OCI-M2 (cell line): Measurements from ENCODE around the gene SYTL2.

Experiments
- DNase-seq: peaks from one replicate; lab custom pipeline; 2025; ENCODE audit not compliant: unreplicated experiment; lab: John Stamatoyannopoulos, UW

The SYTL2 gene

DNA sequence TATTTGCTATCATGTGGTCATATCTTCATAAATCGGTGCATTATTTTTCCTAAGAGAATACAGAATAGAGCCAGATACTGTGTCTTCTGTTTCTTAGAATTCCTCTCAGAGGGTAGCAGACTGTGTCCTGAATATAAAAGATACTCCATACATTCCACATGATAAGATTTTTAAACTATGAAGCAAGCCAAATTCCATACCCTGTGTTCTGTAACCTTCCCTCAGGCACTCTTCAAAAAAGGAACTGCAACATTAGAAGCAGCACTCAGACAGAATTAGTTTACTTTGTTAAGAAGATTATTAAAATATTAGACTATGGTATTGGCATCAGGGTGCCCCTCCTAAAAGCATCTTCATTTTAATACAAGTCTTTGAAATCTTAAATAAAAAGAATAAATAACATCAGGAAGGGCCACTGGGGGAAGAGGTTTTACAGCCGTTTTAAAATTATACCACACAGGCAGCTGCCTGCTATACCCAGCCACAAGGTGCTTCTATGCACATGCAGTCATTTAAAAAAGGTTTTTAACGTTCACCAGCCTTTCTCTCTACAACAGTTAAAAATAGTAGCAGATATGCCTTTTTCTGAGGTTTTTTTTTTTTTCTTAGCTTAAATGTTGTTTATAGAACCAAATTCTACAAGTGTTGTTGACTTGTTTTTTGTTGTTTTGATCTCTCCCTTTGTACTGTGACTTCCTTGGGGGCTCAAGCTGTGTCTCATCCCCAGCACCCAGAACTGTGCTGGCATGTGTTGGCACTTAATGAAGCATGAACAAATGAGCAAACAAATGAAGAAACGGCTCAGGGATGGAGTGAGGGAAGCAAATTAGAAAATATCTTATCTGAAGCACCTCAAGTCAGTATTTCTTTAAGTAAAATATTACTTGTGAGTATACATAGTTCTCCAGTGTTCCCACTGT lies 70.2 kb downstream of the SYTL2 start:
- no peak for DNase-seq

DNA sequence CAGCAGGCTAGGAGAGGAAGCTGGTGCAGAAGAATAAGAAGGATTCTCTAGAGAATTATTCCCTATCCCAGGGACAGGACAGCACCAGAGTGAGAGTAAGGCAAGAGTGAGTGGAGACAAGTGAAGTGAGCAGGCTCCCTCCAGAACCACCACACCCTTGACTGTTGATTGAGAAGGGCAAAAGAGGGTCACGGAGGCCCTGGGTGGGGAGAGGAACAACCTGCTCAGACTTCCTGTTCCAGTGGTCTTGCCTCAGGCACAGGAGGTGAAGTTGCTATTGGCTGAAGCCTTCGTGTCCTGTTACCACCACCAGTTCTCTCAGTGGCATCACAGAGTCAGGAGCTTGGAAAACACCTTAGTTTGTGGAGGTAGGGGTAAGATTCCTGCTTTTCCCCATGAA lies 73.2 kb downstream of the SYTL2 start:
- DNase-seq: no peak

DNA sequence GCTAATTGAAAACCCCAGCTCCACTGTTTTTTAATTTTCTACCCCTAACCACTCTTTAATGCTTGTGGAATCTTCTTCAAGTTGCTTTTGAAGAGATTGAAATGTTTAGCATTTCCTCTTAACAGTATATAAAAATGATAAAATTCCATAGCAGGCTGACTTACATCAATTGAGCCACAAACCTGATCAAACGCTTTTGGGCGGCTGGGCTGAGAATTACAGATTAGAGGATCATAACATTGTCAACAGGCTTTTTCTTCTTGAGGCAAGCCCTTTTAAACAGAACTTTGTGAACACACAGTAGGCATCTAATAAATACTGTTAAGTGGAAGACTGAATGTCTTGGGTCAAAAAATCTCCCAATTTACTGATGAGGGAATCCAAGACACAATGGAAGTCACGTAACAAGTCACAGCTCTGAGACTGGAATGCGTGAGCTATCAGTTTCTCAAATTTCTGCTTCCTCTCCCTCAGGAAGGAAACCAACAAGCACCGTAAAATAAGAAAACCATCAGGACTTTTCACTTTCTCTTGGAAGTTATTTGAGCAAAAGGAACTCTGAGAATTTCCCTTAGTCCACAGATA lies 75.0 kb downstream of the SYTL2 start:
- DNase-seq: no peak

DNA sequence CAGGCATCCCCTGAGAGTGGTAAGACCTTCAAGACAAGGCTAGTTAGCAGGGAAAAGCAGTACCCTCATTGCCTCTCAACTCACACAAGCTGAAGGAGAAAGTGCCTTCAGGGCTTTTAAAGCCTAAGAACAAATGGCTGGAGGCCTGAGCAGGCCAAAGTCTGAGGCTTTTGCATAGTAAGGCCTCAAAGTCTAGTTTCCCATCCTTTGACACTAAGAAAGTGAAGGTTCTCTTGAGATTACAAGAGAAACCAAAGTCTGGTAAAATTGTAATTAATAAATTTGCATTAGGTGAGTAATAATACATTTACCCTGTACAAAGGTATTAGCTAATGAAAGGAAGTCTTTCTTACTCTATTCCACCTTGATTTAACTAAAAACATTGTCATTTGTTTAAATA lies 78.0 kb downstream of the SYTL2 start:
- DNase-seq: no peak

DNA sequence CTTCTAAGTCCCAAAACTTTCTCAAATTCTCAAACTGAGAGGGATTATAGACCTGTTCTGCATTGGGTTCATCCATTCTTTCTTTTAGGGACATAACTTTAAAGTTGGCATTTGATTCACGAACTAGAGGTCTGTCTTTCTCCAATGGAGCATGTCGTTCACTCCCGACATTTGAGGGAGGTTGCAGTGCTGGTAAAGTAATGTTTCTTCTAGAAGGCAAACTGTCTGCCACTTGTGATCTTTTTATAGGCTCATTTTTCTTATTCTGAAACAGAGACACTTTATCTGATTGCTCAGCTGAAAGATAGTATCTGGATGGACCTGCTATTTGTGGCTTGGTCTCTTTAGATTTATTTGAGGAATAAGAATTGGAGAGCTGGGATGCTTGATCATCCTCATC lies 84.6 kb downstream of the SYTL2 start:
- DNase-seq: no peak

DNA sequence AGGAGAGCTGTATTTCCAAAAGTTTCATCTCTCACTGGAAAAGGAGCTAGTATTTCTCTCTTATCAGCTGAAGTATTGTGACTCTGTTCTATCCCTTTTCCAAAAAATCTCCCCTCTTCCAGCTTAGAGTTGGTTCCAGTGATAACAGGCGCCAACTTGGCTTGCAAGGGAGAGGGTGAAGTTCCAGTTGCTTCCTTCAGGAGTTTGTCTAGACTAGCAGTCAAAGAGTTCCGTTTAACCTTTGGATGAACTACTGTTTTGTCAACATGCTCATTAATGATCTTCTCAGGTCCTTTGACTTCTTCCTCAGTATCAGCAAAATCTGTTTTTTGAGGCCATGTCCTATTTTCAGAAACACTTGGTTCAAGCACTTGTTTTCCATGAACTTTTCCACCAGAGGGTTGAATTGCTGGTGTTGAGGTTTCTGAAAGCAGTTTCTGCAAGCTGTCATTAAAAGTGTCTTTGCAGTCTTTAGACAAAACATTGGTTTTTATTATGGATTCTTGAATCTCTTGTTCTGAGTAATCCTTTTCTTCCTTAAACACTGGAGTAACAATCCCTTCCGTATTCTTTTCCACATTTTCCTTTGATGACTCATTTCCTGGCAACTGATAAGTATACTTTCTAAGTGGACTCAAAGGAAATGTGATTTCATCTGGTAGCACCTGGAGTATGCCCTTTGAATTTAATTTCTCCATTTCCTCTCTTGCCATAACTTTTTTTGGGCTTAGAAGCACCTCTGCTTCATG lies 85.3 kb downstream of the SYTL2 start:
- DNase-seq: no peak

DNA sequence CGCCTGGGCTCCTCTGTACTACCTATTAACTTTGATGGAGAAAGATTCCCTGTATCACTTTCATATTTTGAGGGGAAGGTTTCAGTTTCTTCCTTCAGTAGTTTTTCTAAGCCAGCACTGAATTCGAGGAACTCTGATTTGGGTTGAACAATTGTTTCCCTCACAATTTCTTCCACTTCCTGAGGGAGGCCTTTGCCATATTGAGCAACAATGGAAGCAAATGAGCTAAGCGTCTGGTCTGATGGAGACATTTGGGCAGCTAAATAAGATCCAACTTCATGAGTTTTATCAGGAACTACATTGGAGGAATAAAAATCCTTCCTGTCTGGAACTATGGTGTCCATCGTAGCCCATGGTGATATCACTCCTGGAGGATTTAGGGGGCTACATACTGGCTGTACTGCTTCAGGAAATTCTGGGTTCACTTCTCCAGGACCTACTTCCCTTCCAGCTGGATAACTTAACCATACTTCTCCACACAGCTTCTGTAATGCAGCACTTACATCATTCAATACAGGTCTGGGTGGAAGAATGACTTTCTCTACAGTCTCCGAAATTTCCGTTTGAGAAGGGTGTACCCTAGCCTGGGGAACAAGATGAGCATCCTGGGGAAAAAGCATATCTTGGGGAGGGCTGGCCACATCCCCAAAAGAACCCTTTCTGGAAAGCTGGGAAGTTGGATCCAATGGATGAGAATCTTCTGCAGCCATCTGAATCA lies 86.0 kb downstream of the SYTL2 start:
- DNase-seq: no peak

DNA sequence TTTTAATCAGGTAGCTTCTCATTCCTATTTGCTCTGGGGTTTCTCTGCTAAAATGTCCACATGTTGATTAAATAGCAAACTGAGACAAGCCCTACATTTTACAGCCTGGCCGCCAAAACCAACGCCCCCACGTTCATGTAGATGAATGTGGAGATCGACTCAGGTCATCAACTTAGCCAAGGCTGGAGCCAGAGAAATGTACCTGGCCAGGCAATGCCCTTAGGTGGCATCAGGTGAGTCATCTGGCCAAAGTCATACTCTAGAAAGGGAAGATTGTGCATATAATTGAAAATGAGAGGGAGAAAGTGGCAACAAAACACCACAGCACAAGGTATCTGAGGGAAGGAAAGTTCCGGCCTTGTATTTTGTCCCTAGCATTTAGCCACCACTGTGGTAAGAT lies 87.9 kb downstream of the SYTL2 start:
- no peak for DNase-seq

GRCh38 chr11:85721191-85721590 lies 89.8 kb downstream of the SYTL2 start:
- DNase-seq: no peak

DNA sequence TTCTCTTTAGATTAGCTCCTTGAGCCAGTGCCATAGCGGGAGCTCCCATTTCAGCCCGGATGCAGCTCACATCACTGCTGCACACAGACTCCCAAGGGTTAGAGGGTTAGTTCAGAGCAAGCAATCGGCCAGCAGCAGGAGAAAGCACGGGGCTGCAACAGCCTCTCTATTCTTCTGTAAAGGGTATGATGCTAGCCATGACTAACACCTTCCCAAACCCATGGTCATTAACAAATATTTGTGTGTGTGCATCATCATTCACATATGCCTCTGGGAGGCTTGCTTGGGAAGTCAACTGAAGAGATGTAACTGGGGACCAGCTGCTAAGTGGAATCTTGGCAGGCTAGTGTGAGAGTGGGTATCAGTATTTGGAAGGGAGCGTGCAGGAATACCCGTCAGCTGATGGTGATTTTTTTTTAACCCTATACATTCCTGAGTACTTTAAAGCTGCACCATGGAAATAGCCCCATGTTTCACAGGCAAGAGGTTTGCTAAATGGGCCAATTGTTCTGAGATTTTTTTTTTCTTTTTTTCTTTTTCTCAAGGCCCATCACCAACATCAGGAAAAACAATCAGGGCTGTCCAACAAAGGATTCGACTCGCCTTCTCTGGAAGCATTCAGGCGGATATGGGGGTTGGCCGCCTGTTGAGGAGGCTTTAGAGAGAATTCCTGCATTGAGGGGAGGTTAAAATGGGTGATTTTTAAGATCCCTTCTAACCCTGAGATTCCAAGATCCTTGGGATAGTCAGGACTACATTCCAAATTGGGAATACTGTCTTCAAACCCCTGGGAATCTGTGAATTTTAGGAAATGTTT lies 91.7 kb downstream of the SYTL2 start:
- no peak for DNase-seq

DNA sequence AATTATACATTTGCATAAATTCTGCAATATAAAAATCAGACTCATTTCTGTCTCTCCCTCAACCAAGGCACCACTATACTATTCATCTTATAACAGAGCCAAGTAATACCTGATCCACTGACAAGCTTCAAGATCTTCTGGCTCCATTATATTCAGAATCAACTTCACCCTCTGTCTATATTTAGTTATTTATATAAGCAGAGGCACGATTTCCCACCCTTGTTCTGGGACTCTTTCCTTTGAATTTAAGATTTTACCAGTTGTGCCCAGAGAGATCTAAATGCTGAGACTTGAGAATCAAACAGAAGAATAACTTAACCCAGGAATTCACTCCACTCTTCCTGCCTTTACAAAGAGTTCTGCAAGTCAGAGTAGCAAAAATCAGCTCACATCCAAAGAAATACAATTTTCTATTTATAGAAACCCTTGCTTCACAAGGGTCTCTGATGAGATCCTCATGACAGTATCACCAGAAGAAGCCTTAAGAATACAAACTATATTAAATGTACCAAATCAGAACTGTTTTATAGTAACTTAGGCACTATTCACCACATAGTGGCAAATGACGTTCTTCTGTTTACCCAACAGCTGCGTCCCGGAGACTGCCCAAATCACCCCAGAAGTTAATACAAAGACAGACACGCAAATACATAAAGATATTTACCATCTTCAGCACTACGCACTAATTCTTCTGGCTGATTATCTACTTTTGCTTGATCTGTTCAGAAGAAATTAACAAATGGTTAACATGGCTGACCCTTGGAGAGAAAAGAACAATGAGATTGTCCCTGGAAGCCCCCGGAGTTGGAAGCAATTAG lies 92.6 kb downstream of the SYTL2 start:
- no peak for DNase-seq

DNA sequence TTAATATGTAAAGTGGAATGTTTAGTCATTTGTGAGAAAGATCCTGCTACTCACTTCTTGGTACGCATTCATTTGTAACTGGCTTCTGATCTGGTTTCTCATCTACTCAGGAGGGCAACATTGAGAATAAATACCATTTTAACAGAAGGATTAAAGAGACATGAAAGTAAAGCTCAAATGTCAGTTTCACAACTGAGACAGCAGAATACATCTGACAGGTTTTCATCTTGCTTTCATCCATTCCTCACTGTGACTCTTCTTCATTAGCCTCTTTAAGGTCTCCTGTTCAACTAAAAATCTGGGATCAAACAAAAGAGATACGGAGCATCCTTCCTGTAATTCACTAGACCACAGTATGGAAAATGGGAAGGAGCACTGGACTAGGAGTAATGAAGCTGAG lies 93.5 kb downstream of the SYTL2 start:
- no peak for DNase-seq

DNA sequence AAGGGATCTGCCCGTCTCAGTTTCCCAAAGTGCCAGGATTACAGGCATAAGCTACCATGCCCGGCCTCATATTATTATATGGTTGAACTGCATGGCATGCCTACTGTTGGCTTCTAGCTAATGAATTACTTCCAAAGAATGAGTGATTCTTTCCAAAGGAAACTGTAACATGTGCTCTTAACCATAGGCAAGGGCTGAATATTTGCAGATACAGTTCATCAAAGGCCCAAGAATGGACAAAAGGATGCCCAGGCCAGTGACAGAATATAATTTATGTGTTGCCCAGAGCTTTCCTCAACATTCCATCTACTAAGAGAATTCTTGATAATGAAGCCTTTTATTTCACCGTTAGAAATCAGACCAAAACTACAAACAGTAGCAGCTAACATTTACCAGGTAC lies 98.0 kb downstream of the SYTL2 start:
- DNase-seq: no peak

- no peak for DNase-seq
These were observed 100.0 kb downstream of the SYTL2 start for GRCh38 chr11:85710917-85711316.

- no peak for DNase-seq
These were observed 100.8 kb downstream of the SYTL2 start for GRCh38 chr11:85709941-85710702.

DNA sequence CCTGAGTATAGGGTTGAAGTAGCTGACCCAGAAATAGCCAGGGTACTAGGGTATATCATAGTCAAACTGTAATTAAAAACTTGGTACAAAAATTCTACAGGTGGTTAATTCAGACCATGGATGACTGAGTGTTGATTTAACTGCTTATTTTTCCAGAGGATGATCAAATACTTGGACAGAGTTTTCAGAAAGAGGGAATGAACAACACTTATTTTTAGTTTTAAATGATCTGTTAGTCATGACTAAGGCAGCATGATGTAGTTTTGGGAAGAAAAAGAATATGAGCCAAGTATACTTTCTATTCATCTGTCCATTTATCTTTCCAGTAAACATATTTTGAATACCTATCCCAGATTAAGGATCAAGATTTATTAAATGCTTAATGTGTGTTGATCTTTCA lies 105.1 kb downstream of the SYTL2 start:
- no peak for DNase-seq

DNA sequence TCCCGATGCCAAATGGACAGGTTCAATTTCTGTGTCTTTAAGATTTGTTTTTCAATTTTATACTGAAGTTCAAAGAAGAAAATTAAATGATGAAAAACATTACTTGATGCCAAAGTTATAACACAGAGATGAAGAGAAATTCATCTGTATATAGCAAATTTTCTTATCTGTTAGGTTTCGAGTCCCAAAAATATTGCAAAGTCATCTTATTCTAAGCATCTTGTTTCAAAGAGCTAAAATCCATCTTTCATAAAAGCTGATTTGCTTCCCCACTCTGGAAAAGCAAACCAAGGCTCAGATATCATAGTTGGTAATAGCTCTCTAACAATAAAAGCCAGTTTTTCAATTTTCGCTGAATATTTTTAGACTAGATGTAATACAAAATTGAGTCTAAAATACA lies 106.0 kb downstream of the SYTL2 start:
- DNase-seq: no peak

DNA sequence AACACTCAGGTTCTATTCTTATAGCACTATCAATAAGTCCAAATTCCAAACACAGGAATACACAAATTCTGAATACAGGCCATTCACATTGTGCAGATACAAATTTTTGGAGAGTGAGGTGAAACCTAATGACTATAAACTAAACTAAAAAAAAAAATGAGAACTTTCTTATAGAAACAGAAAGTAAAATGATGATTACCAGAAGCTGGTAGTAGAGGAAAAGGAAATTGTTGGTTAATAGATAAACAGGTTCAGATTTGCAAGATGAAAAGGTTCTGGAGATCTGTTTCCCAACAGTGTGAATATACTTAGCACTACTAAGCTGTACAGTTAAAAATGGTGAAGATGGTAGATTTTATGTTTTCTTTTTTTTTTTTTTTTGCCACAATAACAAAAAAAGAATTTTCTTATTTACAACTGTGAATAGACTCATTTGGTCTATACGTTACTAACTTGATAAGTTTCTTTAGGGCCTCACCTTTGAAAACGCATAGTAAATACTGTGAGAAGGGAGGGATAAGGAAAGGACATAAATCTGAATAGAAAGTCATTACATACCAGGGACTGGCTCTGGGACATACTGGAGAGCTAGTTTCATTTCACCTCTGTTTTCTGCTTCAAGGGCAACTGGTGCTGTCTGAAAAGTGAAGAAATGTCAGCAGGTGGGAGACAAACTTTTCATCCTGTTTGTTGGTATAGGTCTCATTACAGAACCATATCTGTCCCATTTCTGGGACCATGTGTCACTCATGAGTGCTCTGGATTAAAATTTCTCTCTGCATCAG lies 110.8 kb downstream of the SYTL2 start:
- DNase-seq: no peak
